H1 (cell line): ENCODE data around the gene EVA1C. TPM values are rescaled to one million over a fixed set of nuclear protein-coding genes. Genes with fewer than 3 reads are reported as not detected.

Source experiments
- CTCF ChIA-PET: fragments of 300-600 bp; sonication (Branson Sonifier 250); formaldehyde crosslinking; loops from one replicate; lab custom pipeline; 2021; ENCODE audit not compliant: partially characterized antibody; lab: Charles Lee
- POLR2A ChIA-PET: fragments of 300-600 bp; sonication (Branson Sonifier 250); formaldehyde crosslinking; loops from one replicate; lab custom pipeline; 2021; ENCODE audit warnings: inconsistent platforms; ENCODE audit not compliant: partially characterized antibody; lab: Charles Lee
- DNase-seq, 2 experiments: peaks; one replicate each; pipeline versions ENCODE4 v3.0.0 to v3.0.0-alpha.2; 2010 to 2022; ENCODE audit warnings: low spot score in 2 of 2, low read depth in 1 of 2, mixed read lengths in 1 of 2
- FAIRE-seq: peaks from 2 replicates; lab custom pipeline; 2011; peaks lifted over from hg19 to GRCh38; lab: Jason Lieb, UNC
- H2AFZ ChIP-seq: 2 replicates; pipeline ENCODE4 v1.8.1; 2012; ENCODE audit warnings: low read length, inconsistent platforms
- H2AK5ac ChIP-seq: 2 replicates; pipeline ENCODE4 v1.6.1; 2013; ENCODE audit warnings: low read depth, low read length
- H2BK120ac ChIP-seq: replicated peaks from 2 replicates; pipeline ENCODE3; 2013; ENCODE audit warnings: low read depth, low read length, inconsistent platforms
- H2BK12ac ChIP-seq: 2 replicates; pipeline ENCODE4 v1.6.1; 2013; ENCODE audit warnings: low read depth, low read length
- H2BK15ac ChIP-seq: 2 replicates; pipeline ENCODE4 v1.6.1; 2013; ENCODE audit warnings: low read length
- H2BK20ac ChIP-seq: 2 replicates; pipeline ENCODE4 v1.6.1; 2013; ENCODE audit warnings: low read length
- H2BK5ac ChIP-seq: 2 replicates; pipeline ENCODE4 v1.6.1; 2013; ENCODE audit warnings: low read depth, low read length
- H3K14ac ChIP-seq: 2 replicates; pipeline ENCODE4 v1.6.1; 2013; ENCODE audit warnings: inconsistent platforms; ENCODE audit not compliant: insufficient read length
- H3K18ac ChIP-seq: 2 replicates; pipeline ENCODE4 v1.6.1; 2013; ENCODE audit warnings: low read length; ENCODE audit errors: extremely low read depth
- H3K23ac ChIP-seq: 2 replicates; pipeline ENCODE4 v1.6.1; 2013; ENCODE audit warnings: inconsistent platforms; ENCODE audit not compliant: insufficient read length
- H3K23me2 ChIP-seq: 2 replicates; pipeline ENCODE4 v1.6.1; 2013; ENCODE audit warnings: low read depth, low read length
- H3K27ac ChIP-seq: 2 replicates; pipeline ENCODE4 v1.6.1; 2011; ENCODE audit warnings: low read depth, low read length, inconsistent platforms
- H3K27me3 ChIP-seq, 4 experiments: replicated peaks in 1 of 4; 1 replicate in 1 of 4; 2 replicates in 3 of 4; pipeline versions ENCODE4 v1.6.1 to v1.8.1; 2011 to 2013; ENCODE audit warnings: low read length in 3 of 4, mild to moderate bottlenecking in 3 of 4, inconsistent platforms in 2 of 4, mixed read lengths in 2 of 4, moderate library complexity in 1 of 4; ENCODE audit not compliant: control insufficient read depth in 3 of 4, insufficient read depth in 3 of 4; ENCODE audit errors: extremely low read depth in 1 of 4
- H3K36me3 ChIP-seq, 4 experiments: 2 replicates each; pipeline versions ENCODE4 v1.6.1 to v1.8.1; 2011 to 2013; ENCODE audit warnings: mild to moderate bottlenecking in 4 of 4, low read length in 3 of 4, moderate library complexity in 2 of 4, control low read depth in 1 of 4, inconsistent platforms in 1 of 4; ENCODE audit not compliant: insufficient read depth in 4 of 4, control insufficient read depth in 2 of 4
- H3K4ac ChIP-seq: replicated peaks from 2 replicates; pipeline ENCODE3; 2013; ENCODE audit warnings: low read length, low read depth, mixed read lengths, inconsistent platforms; ENCODE audit not compliant: insufficient read length
- H3K4me1 ChIP-seq, 4 experiments: replicated peaks in 1 of 4; 1 replicate in 1 of 4; 2 replicates in 3 of 4; pipeline versions ENCODE4 v1.6.1 to v1.8.1; 2011 to 2013; ENCODE audit warnings: low read length in 3 of 4, inconsistent platforms in 2 of 4, mixed read lengths in 1 of 4; ENCODE audit not compliant: insufficient read depth in 4 of 4, control insufficient read depth in 3 of 4
- H3K4me2 ChIP-seq, 2 experiments: 2 replicates each; pipeline versions ENCODE4 v1.6.1 to v1.8.1; 2011 to 2013; ENCODE audit warnings: low read depth in 2 of 2, low read length in 2 of 2, control low read depth in 1 of 2, inconsistent platforms in 1 of 2, mild to moderate bottlenecking in 1 of 2; ENCODE audit not compliant: insufficient read depth in 1 of 2
- H3K4me3 ChIP-seq, 4 experiments: fragments of 200-600, 300-600 bp in 1 of 4; sonication (generic), shearing (Covaris generic), sonication (Bioruptor Twin) in 1 of 4; 2 replicates each; pipeline versions ENCODE4 v1.5.1 to v1.8.1; 2011 to 2016; ENCODE audit warnings: low read length in 4 of 4, low read depth in 3 of 4, control low read depth in 2 of 4, inconsistent platforms in 2 of 4, mild to moderate bottlenecking in 2 of 4, mixed read lengths in 1 of 4, moderate library complexity in 1 of 4; ENCODE audit not compliant: insufficient read depth in 2 of 4; ENCODE audit errors: extremely low read depth in 1 of 4
- H3K56ac ChIP-seq: replicated peaks from 2 replicates; pipeline ENCODE3; 2013; ENCODE audit warnings: low read depth, mild to moderate bottlenecking, mixed read lengths, low read length, inconsistent platforms; ENCODE audit not compliant: insufficient read length
- H3K79me1 ChIP-seq: 2 replicates; pipeline ENCODE4 v1.6.1; 2013; ENCODE audit warnings: low read depth, low read length, control low read depth
- H3K79me2 ChIP-seq, 2 experiments: 2 replicates each; pipeline versions ENCODE4 v1.6.1 to v1.8.1; 2012 to 2013; ENCODE audit warnings: low read length in 2 of 2, mild to moderate bottlenecking in 2 of 2, inconsistent platforms in 1 of 2; ENCODE audit not compliant: insufficient read depth in 2 of 2, control insufficient read depth in 1 of 2
- H3K9ac ChIP-seq, 4 experiments: replicated peaks in 1 of 4; 1 replicate in 1 of 4; 2 replicates in 3 of 4; pipeline versions ENCODE4 v1.6.1 to v1.8.1; 2011 to 2013; ENCODE audit warnings: low read depth in 3 of 4, low read length in 3 of 4, control low read depth in 2 of 4, mild to moderate bottlenecking in 2 of 4, moderate library complexity in 2 of 4, inconsistent platforms in 1 of 4; ENCODE audit errors: extremely low read depth in 1 of 4
- H3K9me3 ChIP-seq, 2 experiments: 2 replicates each; pipeline versions ENCODE4 v1.6.1 to v1.8.1; 2012 to 2013; ENCODE audit warnings: mild to moderate bottlenecking in 2 of 2, moderate library complexity in 2 of 2, control low read depth in 1 of 2, inconsistent platforms in 1 of 2, low read depth in 1 of 2, low read length in 1 of 2, mixed read lengths in 1 of 2; ENCODE audit not compliant: insufficient read depth in 2 of 2
- H4K20me1 ChIP-seq, 2 experiments: replicated peaks in 1 of 2; 2 replicates each; pipeline versions ENCODE3 to v1.8.1; 2011 to 2013; ENCODE audit warnings: inconsistent platforms in 2 of 2, low read length in 2 of 2, mild to moderate bottlenecking in 1 of 2; ENCODE audit not compliant: insufficient read depth in 2 of 2, control insufficient read depth in 1 of 2
- H4K5ac ChIP-seq: 2 replicates; pipeline ENCODE4 v1.6.1; 2013; ENCODE audit warnings: low read length, low read depth, mixed read lengths, inconsistent platforms; ENCODE audit not compliant: insufficient read length
- H4K8ac ChIP-seq: 2 replicates; pipeline ENCODE4 v1.8.0; 2013; ENCODE audit warnings: mild to moderate bottlenecking, moderate library complexity, low read length, inconsistent platforms; ENCODE audit not compliant: insufficient read depth; ENCODE audit errors: extremely low read depth
- H4K91ac ChIP-seq: replicated peaks from 2 replicates; pipeline ENCODE3; 2013; ENCODE audit warnings: low read length, mixed read lengths, inconsistent platforms; ENCODE audit not compliant: insufficient read length
- BACH1 ChIP-seq: IDR thresholded peaks from 2 replicates; pipeline ENCODE4 v1.6.1; 2012; ENCODE audit warnings: low read length, improper control_type of control experiment
- CBX5 ChIP-seq: fragments of 300-800, 300-1000 bp; sonication (generic); IDR thresholded peaks from 2 replicates; pipeline ENCODE4 v1.7.1; 2016; ENCODE audit warnings: antibody characterized with exemption, low read length, low read depth
- CHD1 ChIP-seq: IDR thresholded peaks from 2 replicates; pipeline ENCODE4 v1.6.1; 2012; ENCODE audit warnings: low read depth, low read length, improper control_type of control experiment
- CREB1 ChIP-seq: IDR thresholded peaks from 2 replicates; pipeline ENCODE4 v1.6.1; 2012; ENCODE audit warnings: inconsistent platforms
- EGR1 ChIP-seq: IDR thresholded peaks from 2 replicates; pipeline ENCODE4 v1.6.1; 2011; ENCODE audit warnings: low read depth, low read length, borderline replicate concordance
- MAX ChIP-seq: IDR thresholded peaks from 2 replicates; pipeline ENCODE4 v1.6.1; 2012; ENCODE audit warnings: inconsistent platforms
- NANOG ChIP-seq: IDR thresholded peaks from 2 replicates; pipeline ENCODE4 v1.6.1; 2011; ENCODE audit warnings: low read length, low read depth, mild to moderate bottlenecking, inconsistent platforms; ENCODE audit not compliant: insufficient read depth, poor library complexity, severe bottlenecking
- POLR2A ChIP-seq, 2 experiments: IDR thresholded peaks; 1 replicate in 1 of 2; 2 replicates in 1 of 2; pipeline ENCODE4 v1.6.1; 2011; ENCODE audit warnings: low read depth in 2 of 2, low read length in 2 of 2, mild to moderate bottlenecking in 2 of 2; ENCODE audit errors: control extremely low read depth in 1 of 2
- POLR2AphosphoS5 ChIP-seq: IDR thresholded peaks from 2 replicates; pipeline ENCODE4 v1.6.1; 2011; ENCODE audit warnings: low read depth, low read length
- POU5F1 ChIP-seq: IDR thresholded peaks from 2 replicates; pipeline ENCODE4 v1.6.1; 2011; ENCODE audit warnings: low read depth, mild to moderate bottlenecking, low read length, moderate library complexity
- RFX5 ChIP-seq: IDR thresholded peaks from 2 replicates; pipeline ENCODE4 v1.6.1; 2011; ENCODE audit warnings: low read depth, low read length, improper control_type of control experiment, borderline replicate concordance
- SIN3A ChIP-seq, 2 experiments: IDR thresholded peaks in 1 of 2; conservative IDR thresholded peaks in 1 of 2; 2 replicates each; pipeline ENCODE4 v1.6.1; 2011 to 2012; ENCODE audit warnings: low read length in 2 of 2, improper control_type of control experiment in 1 of 2, low read depth in 1 of 2, mild to moderate bottlenecking in 1 of 2
- SP1 ChIP-seq: IDR thresholded peaks from 2 replicates; pipeline ENCODE4 v1.6.1; 2011; ENCODE audit warnings: low read depth, low read length
- SRF ChIP-seq: IDR thresholded peaks from 2 replicates; pipeline ENCODE4 v1.6.1; 2011; ENCODE audit warnings: mild to moderate bottlenecking, low read depth, low read length, moderate library complexity
- TEAD4 ChIP-seq: IDR thresholded peaks from 2 replicates; pipeline ENCODE4 v1.6.1; 2012; ENCODE audit warnings: low read depth, low read length, inconsistent platforms, mixed read lengths
- WGBS, 2 experiments: shearing (Covaris generic) in 1 of 2; methylation state at CpG; one replicate each; pipeline versions ENCODE4 v1.1.6 to v1.1.7; 2013 to 2015; ENCODE audit warnings: low lambda C conversion rate in 2 of 2, mixed read lengths in 2 of 2, inconsistent platforms in 1 of 2, low coverage in 1 of 2, missing lambda C conversion rate in 1 of 2; ENCODE audit not compliant: insufficient replicate concordance in 2 of 2, insufficient coverage in 1 of 2, insufficient read length in 1 of 2; ENCODE audit errors: extremely low coverage in 1 of 2, missing lambda C conversion rate in 1 of 2; 5-methylcytosine and 5-hydroxymethylcytosine counted together
- polyA plus RNA-seq, 7 experiments: library from polyadenylated mRNA; depleted of rRNA in 3 of 7; stranded (reverse) in 5 of 7; unstranded in 2 of 7; fragments of >200 nt in 5 of 7; fragments of 200-250 nt in 2 of 7; gene quantifications; 1 replicate in 5 of 7; 2 replicates in 1 of 7; 4 replicates in 1 of 7; pipeline versions ENCODE4 v1.2.1 to v1.2.3, GENCODE V29; 2011 to 2013; ENCODE audit warnings: missing spikeins in 2 of 7, mixed read lengths in 2 of 7
- total RNA-seq: library from RNA; stranded (reverse); fragmentation: NEBNext Ultra II Directional; extraction: Animal tissue kit (Norgen Biotek cat#: 25700); gene quantifications from 2 replicates; pipeline ENCODE4 v1.2.1, GENCODE V29; 2021

The EVA1C gene
- total and polyA plus RNA-seq, 2 of the 8 experiments (the other 6 are each of a cell fraction or from before 2014, with no cell fraction given), result 2.6 to 3.6 TPM

GRCh38 chr21:32508558-32508957, 96.1 kb downstream of the EVA1C start:
- no peak overlapping the region for H2AFZ ChIP-seq
- no peak overlapping the region for H2AK5ac ChIP-seq
- peaks cover 0 to 2% (median 0%) of the 10 kb centered on the region in 4 experiments; a peak in 1 of 7 replicates for H3K4me1 ChIP-seq
- peaks cover 4% of the 10 kb centered on the region for H3K23me2 ChIP-seq
- H2BK12ac ChIP-seq, result no peak overlapping the region
- H3K18ac ChIP-seq, result no peak overlapping the region
- CTCF ChIA-PET, result interaction anchor here (0.8 to 2.0 kb wide), 6 partner anchors 8 to 68 kb away, joined by 3 to 5 read pairs (median 4); no protein-coding TSS in a partner anchor
- H3K4me3 ChIP-seq, result no peak overlapping the region
- 94% methylated on average over 9 of the region's 9 CpGs; no CpG with 5 or more reads in 1 of the 2 experiments for WGBS, 2 experiments
- no peak overlapping the region for H3K27ac ChIP-seq
- no peak overlapping the region for H3K14ac ChIP-seq
- TF ChIP-seq POU5F1 (no peak), BACH1 (no peak), SRF (no peak), NANOG (no peak), SIN3A (conservative IDR thresholded peaks at IDR 0.05 in 1 of 2, IDR thresholded peaks at IDR 0.05 in 1 of 2; ENCODE audit: low read depth in 1 of 2, low read length in 2 of 2) (no peak), TEAD4 (no peak), CREB1 (no peak), POLR2A (IDR thresholded peaks at IDR 0.05; ENCODE audit: control extremely low read depth in 1 of 2, low read depth in 2 of 2, low read length in 2 of 2) (no peak), CHD1 (no peak), EGR1 (no peak), RFX5 (no peak), CBX5 (no peak), SP1 (no peak), MAX (no peak), POLR2AphosphoS5 (no peak)
- no peak for FAIRE-seq
- no peak overlapping the region for H3K9ac ChIP-seq
- H3K23ac ChIP-seq, result no peak overlapping the region
- H4K8ac ChIP-seq, result no peak overlapping the region
- H4K5ac ChIP-seq, result no peak overlapping the region
- no peak overlapping the region for H2BK120ac ChIP-seq
- no peaks in the 10 kb centered on the region for H3K9me3 ChIP-seq
- DNase-seq, result no peak
- no peak overlapping the region for H3K56ac ChIP-seq
- no peaks in the 10 kb centered on the region for H3K79me1 ChIP-seq
- POLR2A ChIA-PET, result no interaction called here
- H2BK20ac ChIP-seq, result no peak overlapping the region
- H3K79me2 ChIP-seq, result no peaks in the 10 kb centered on the region
- no peak overlapping the region for H4K91ac ChIP-seq
- H2BK5ac ChIP-seq, result no peak overlapping the region
- H2BK15ac ChIP-seq, result no peak overlapping the region
- no peaks in the 10 kb centered on the region for H3K36me3 ChIP-seq
- H3K4me2 ChIP-seq, result no peak overlapping the region
- no peaks in the 10 kb centered on the region; a peak in 1 of 7 replicates for H3K27me3 ChIP-seq
- H4K20me1 ChIP-seq, result peaks cover 0 to 6% of the 10 kb centered on the region in 2 experiments
- no peak overlapping the region for H3K4ac ChIP-seq
